ENCODE measurements around the gene BTN1A1. TPM values are rescaled to one million over a fixed set of nuclear protein-coding genes. Genes with fewer than 3 reads are reported as not detected.

BTN1A1 gene
- total and polyA plus RNA-seq, 10 of the 15 experiments (the other 5 are each of a cell fraction or from before 2014, with no cell fraction given) = 0.05 to 2.2 (median 0.87) TPM

DNA sequence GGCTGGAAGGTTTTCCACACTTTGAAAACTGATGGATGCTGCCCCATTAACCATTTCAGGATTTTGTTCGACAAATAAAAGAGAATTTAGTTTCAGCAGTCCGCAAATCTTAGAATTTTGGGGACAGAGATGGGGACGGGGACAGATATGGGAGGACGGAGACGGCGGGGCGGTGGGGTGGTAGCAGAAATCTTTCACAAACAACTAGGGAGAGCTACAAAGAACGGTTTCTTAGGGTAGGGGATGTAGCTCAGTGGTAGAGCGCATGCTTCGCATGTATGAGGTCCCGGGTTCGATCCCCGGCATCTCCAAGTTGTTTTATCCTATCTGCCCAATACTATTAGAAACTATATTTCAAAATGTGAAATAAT, 53.1 kb downstream of the BTN1A1 start (continued):
- TF ChIP-seq, protein P1, sequence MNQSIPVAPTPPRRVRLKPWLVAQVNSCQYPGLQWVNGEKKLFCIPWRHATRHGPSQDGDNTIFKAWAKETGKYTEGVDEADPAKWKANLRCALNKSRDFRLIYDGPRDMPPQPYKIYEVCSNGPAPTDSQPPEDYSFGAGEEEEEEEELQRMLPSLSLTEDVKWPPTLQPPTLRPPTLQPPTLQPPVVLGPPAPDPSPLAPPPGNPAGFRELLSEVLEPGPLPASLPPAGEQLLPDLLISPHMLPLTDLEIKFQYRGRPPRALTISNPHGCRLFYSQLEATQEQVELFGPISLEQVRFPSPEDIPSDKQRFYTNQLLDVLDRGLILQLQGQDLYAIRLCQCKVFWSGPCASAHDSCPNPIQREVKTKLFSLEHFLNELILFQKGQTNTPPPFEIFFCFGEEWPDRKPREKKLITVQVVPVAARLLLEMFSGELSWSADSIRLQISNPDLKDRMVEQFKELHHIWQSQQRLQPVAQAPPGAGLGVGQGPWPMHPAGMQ (IDR thresholded peaks at IDR 0.05; ENCODE audit: borderline replicate concordance) = no peak
- TF ChIP-seq CBX5 (IDR thresholded peaks at IDR 0.05; ENCODE audit: low read depth) = 0 out of 2 replicates have a peak, but pooled peaks have one; percentile 28
- TF ChIP-seq MXI1 (IDR thresholded peaks at IDR 0.05; ENCODE audit: low read depth, low read length) = no peak
- TF ChIP-seq, protein P2, sequence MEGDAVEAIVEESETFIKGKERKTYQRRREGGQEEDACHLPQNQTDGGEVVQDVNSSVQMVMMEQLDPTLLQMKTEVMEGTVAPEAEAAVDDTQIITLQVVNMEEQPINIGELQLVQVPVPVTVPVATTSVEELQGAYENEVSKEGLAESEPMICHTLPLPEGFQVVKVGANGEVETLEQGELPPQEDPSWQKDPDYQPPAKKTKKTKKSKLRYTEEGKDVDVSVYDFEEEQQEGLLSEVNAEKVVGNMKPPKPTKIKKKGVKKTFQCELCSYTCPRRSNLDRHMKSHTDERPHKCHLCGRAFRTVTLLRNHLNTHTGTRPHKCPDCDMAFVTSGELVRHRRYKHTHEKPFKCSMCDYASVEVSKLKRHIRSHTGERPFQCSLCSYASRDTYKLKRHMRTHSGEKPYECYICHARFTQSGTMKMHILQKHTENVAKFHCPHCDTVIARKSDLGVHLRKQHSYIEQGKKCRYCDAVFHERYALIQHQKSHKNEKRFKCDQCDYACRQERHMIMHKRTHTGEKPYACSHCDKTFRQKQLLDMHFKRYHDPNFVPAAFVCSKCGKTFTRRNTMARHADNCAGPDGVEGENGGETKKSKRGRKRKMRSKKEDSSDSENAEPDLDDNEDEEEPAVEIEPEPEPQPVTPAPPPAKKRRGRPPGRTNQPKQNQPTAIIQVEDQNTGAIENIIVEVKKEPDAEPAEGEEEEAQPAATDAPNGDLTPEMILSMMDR (IDR thresholded peaks at IDR 0.05 in 2 of 3, conservative IDR thresholded peaks at IDR 0.05 in 1 of 3; ENCODE audit: control insufficient read depth in 2 of 3, extremely low read depth in 1 of 3, insufficient read depth in 1 of 3, low read depth in 3 of 3, low read length in 3 of 3) = no peak
- no peak for TF ChIP-seq BRCA1 (IDR thresholded peaks at IDR 0.05; ENCODE audit: low read depth, low read length)
- TF ChIP-seq GABPA (IDR thresholded peaks at IDR 0.05; ENCODE audit: low read depth) = peak; percentile 62; the same call in 1 of the 2 replicates
- TF ChIP-seq, protein P3, sequence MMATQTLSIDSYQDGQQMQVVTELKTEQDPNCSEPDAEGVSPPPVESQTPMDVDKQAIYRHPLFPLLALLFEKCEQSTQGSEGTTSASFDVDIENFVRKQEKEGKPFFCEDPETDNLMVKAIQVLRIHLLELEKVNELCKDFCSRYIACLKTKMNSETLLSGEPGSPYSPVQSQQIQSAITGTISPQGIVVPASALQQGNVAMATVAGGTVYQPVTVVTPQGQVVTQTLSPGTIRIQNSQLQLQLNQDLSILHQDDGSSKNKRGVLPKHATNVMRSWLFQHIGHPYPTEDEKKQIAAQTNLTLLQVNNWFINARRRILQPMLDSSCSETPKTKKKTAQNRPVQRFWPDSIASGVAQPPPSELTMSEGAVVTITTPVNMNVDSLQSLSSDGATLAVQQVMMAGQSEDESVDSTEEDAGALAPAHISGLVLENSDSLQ (IDR thresholded peaks at IDR 0.05) = no peak
- TF ChIP-seq, protein P4, sequence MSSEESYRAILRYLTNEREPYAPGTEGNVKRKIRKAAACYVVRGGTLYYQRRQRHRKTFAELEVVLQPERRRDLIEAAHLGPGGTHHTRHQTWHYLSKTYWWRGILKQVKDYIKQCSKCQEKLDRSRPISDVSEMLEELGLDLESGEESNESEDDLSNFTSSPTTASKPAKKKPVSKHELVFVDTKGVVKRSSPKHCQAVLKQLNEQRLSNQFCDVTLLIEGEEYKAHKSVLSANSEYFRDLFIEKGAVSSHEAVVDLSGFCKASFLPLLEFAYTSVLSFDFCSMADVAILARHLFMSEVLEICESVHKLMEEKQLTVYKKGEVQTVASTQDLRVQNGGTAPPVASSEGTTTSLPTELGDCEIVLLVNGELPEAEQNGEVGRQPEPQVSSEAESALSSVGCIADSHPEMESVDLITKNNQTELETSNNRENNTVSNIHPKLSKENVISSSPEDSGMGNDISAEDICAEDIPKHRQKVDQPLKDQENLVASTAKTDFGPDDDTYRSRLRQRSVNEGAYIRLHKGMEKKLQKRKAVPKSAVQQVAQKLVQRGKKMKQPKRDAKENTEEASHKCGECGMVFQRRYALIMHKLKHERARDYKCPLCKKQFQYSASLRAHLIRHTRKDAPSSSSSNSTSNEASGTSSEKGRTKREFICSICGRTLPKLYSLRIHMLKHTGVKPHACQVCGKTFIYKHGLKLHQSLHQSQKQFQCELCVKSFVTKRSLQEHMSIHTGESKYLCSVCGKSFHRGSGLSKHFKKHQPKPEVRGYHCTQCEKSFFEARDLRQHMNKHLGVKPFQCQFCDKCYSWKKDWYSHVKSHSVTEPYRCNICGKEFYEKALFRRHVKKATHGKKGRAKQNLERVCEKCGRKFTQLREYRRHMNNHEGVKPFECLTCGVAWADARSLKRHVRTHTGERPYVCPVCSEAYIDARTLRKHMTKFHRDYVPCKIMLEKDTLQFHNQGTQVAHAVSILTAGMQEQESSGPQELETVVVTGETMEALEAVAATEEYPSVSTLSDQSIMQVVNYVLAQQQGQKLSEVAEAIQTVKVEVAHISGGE (CRISPR knock-in tag; IDR thresholded peaks at IDR 0.05) = no peak
- 0 out of 2 replicates have a peak, but pooled peaks have one; percentile 51 for TF ChIP-seq CBFB (IDR thresholded peaks at IDR 0.05; ENCODE audit: low read depth)
- peak; percentile 94 for TF ChIP-seq SMARCA5 (IDR thresholded peaks at IDR 0.05)
- TF ChIP-seq, protein P5, sequence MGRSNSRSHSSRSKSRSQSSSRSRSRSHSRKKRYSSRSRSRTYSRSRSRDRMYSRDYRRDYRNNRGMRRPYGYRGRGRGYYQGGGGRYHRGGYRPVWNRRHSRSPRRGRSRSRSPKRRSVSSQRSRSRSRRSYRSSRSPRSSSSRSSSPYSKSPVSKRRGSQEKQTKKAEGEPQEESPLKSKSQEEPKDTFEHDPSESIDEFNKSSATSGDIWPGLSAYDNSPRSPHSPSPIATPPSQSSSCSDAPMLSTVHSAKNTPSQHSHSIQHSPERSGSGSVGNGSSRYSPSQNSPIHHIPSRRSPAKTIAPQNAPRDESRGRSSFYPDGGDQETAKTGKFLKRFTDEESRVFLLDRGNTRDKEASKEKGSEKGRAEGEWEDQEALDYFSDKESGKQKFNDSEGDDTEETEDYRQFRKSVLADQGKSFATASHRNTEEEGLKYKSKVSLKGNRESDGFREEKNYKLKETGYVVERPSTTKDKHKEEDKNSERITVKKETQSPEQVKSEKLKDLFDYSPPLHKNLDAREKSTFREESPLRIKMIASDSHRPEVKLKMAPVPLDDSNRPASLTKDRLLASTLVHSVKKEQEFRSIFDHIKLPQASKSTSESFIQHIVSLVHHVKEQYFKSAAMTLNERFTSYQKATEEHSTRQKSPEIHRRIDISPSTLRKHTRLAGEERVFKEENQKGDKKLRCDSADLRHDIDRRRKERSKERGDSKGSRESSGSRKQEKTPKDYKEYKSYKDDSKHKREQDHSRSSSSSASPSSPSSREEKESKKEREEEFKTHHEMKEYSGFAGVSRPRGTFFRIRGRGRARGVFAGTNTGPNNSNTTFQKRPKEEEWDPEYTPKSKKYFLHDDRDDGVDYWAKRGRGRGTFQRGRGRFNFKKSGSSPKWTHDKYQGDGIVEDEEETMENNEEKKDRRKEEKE (IDR thresholded peaks at IDR 0.05) = no peak

Data from GM12878 (cell line).